GM12892 (cell line): ENCODE data around the gene SETD6.

Experiments
- POLR2A ChIP-seq: IDR thresholded peaks from 2 replicates; pipeline ENCODE4 v1.6.1; 2011; ENCODE audit warnings: low read depth, low read length, control low read depth
- POLR2AphosphoS5 ChIP-seq: IDR thresholded peaks from 2 replicates; pipeline ENCODE4 v1.6.1; 2011; ENCODE audit warnings: low read depth, low read length, control low read depth

DNA sequence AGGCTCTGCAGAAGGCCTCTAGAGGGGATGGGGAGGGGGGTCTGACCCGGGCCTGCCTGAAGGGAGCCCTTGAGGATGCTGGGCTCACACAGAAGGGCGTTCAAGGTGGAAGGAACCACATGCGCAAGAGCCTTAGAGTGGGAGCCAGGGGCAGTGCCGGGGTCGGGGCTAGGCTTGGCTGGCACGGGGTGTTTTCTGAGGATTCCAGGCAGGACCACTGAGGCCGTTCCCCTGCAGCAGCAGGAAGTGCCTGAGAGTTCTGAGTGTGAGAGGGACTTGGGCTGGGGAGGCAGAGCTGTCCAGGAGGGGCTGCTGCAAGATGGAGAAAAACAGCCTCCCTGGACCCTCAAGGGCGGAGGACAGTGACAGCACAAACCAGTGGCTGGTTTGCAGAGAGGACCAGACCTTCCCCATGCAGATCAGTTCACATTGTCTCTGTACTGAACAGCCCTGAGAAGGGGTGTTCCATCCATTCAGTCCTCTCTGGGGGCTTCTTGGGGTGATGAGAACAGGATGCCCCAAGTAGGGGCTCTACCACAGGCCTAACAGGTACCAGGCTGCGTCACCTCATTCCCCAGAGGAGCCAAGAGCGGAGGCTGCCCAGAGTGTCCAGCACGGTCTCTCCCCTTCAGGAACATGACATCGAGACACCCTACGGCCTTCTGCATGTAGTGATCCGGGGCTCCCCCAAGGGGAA is 12.0 kb upstream of the SETD6 start:
- no peak for TF ChIP-seq POLR2A
- no peak for TF ChIP-seq POLR2AphosphoS5
